GM10266 (cell line): ENCODE results near the gene INPP5D.

Experiments used
- DNase-seq: peaks from one replicate; pipeline ENCODE4 v3.0.0; 2012; ENCODE audit errors: extremely low spot score
- CTCF ChIP-seq: IDR thresholded peaks from 2 replicates; pipeline ENCODE4 v1.5.1; 2012; ENCODE audit warnings: mild to moderate bottlenecking, low read depth; ENCODE audit not compliant: control insufficient read depth, insufficient read depth; ENCODE audit errors: missing control alignments

INPP5D gene

GRCh38 chr2:233107831-233108300 is 47.7 kb downstream of the INPP5D start:
- no peak for TF ChIP-seq CTCF
- no peak for DNase-seq

- no peak for TF ChIP-seq CTCF
- DNase-seq = peak; percentile 54
Measured at GRCh38 chr2:233108611-233109490, 48.7 kb downstream of the INPP5D start.

GRCh38 chr2:233111427-233111826 is 51.3 kb downstream of the INPP5D start:
- no peak for TF ChIP-seq CTCF

GRCh38 chr2:233112329-233112728 is 52.2 kb downstream of the INPP5D start:
- TF ChIP-seq CTCF = no peak
- DNase-seq = no peak

More at GRCh38 chr2:233111427-233111826, 51.3 kb downstream of the INPP5D start:
- no peak for DNase-seq

GRCh38 chr2:233112776-233113452 is 52.8 kb downstream of the INPP5D start:
- no peak for TF ChIP-seq CTCF
- no peak for DNase-seq

GRCh38 chr2:233114421-233114861 is 54.3 kb downstream of the INPP5D start:
- TF ChIP-seq CTCF = no peak
- DNase-seq = no peak
